HCT116 (cell line): Measurements from ENCODE around the gene FRRS1. TPM values are rescaled to one million over a fixed set of nuclear protein-coding genes. Genes with fewer than 3 reads are reported as not detected.

Experiments
- ATAC-seq: fragments of 200-7000 bp; cut with Tn5 transposase; 2 replicates; pipeline ENCODE4 v1.9.1; 2020; ENCODE audit warnings: mild to moderate bottlenecking, moderate library complexity
- BruUV-seq: library from RNA; stranded (reverse); fragments of 400-500 nt; replicated peaks from 2 replicates; lab custom pipeline; 2021; lab: Mats Ljungman, UMichigan
- CTCF ChIA-PET: fragments of 300-600 bp; sonication (Branson Sonifier 250); formaldehyde crosslinking; loops from one replicate; lab custom pipeline; 2021; ENCODE audit warnings: antibody characterized with exemption; lab: Charles Lee
- POLR2A ChIA-PET: fragments of 300-600, 350-600 bp; sonication (Branson Sonifier 250); formaldehyde crosslinking; loops from one replicate; lab custom pipeline; 2021; ENCODE audit warnings: antibody characterized with exemption; lab: Charles Lee
- RAD21 ChIA-PET, 2 experiments: fragments of 300-600 bp; sonication (Branson Sonifier 250); formaldehyde crosslinking; loops; one replicate each; lab custom pipeline; 2023; ENCODE audit warnings: low total read pairs in 2 of 2; ENCODE audit not compliant: uncharacterized antibody in 2 of 2, unreplicated experiment in 2 of 2, low non-redundant PET in 1 of 2; lab: Charles Lee
- DNase-seq: peaks from one replicate; pipeline ENCODE4 v3.0.0-alpha.2; 2010; ENCODE audit warnings: low read depth, low spot score
- H2AFZ ChIP-seq: fragments of 200-600 bp; shearing (Covaris generic), sonication (generic); 2 replicates; pipeline ENCODE4 v1.6.1; 2017; ENCODE audit warnings: low read depth, mixed run types, mixed read lengths, antibody characterized with exemption, low read length; ENCODE audit not compliant: poor library complexity, severe bottlenecking
- H3K27ac ChIP-seq: 2 replicates; pipeline ENCODE4 v1.5.1; 2012; ENCODE audit warnings: low read depth, low read length
- H3K27me3 ChIP-seq: fragments of 200-600 bp; sonication (generic); 2 replicates; pipeline ENCODE4 v1.6.1; 2016; ENCODE audit warnings: mixed run types, low read length, mixed read lengths; ENCODE audit not compliant: insufficient read depth
- H3K36me3 ChIP-seq, 2 experiments: fragments of 200-500 bp in 1 of 2; fragments of 200-600 bp in 1 of 2; sonication (Bioruptor generic) in 1 of 2; sonication (generic) in 1 of 2; 2 replicates each; pipeline versions ENCODE4 v1.5.1 to v1.6.1; 2014 to 2016; ENCODE audit warnings: low read length in 2 of 2, inconsistent platforms in 1 of 2, mixed read lengths in 1 of 2, mixed run types in 1 of 2; ENCODE audit not compliant: insufficient read depth in 2 of 2, control insufficient read depth in 1 of 2
- H3K4me1 ChIP-seq, 2 experiments: fragments of 200-600 bp in 1 of 2; sonication (generic) in 1 of 2; 2 replicates each; pipeline versions ENCODE4 v1.5.1 to v1.6.1; 2012 to 2017; ENCODE audit warnings: low read length in 2 of 2, inconsistent platforms in 1 of 2, mild to moderate bottlenecking in 1 of 2, mixed read lengths in 1 of 2, mixed run types in 1 of 2, moderate library complexity in 1 of 2; ENCODE audit not compliant: insufficient read depth in 2 of 2, control insufficient read depth in 1 of 2
- H3K4me2 ChIP-seq: fragments of 200-600 bp; sonication (generic); 2 replicates; pipeline ENCODE4 v1.6.1; 2017; ENCODE audit warnings: mixed run types, low read length, mixed read lengths
- H3K4me3 ChIP-seq, 2 experiments: fragments of 200-600 bp in 1 of 2; sonication (generic) in 1 of 2; replicated peaks in 1 of 2; 2 replicates each; pipeline ENCODE4 v1.5.1; 2011 to 2016; ENCODE audit warnings: low read length in 2 of 2, control low read depth in 1 of 2, low read depth in 1 of 2, mild to moderate bottlenecking in 1 of 2, mixed read lengths in 1 of 2, mixed run types in 1 of 2
- H3K79me2 ChIP-seq: fragments of 200-600 bp; sonication (generic); 2 replicates; pipeline ENCODE4 v1.6.1; 2017; ENCODE audit warnings: mild to moderate bottlenecking, mixed run types, low read length, moderate library complexity, mixed read lengths; ENCODE audit not compliant: insufficient read depth
- H3K9ac ChIP-seq: fragments of 200-600 bp; sonication (generic); 2 replicates; pipeline ENCODE4 v1.6.1; 2016; ENCODE audit warnings: low read length, mixed read lengths
- H3K9me2 ChIP-seq: fragments of 200-600 bp; sonication (generic), shearing (Covaris generic); 2 replicates; pipeline ENCODE4 v1.6.1; 2017; ENCODE audit warnings: mixed run types, mild to moderate bottlenecking, moderate library complexity; ENCODE audit not compliant: insufficient read depth
- H3K9me3 ChIP-seq, 2 experiments: fragments of 200-500 bp in 1 of 2; fragments of 200-600 bp in 1 of 2; sonication (Bioruptor generic) in 1 of 2; sonication (generic) in 1 of 2; 2 replicates each; pipeline ENCODE4 v1.6.1; 2014 to 2017; ENCODE audit warnings: low read length in 2 of 2, mixed read lengths in 2 of 2, inconsistent platforms in 1 of 2, low read depth in 1 of 2, mild to moderate bottlenecking in 1 of 2, mixed run types in 1 of 2, moderate library complexity in 1 of 2; ENCODE audit not compliant: control insufficient read depth in 1 of 2, insufficient read depth in 1 of 2
- H4K20me1 ChIP-seq: fragments of 200-600 bp; sonication (generic), shearing (Covaris generic); 2 replicates; pipeline ENCODE4 v1.6.1; 2017; ENCODE audit warnings: mixed run types, mild to moderate bottlenecking, moderate library complexity; ENCODE audit not compliant: insufficient read depth
- CTCF ChIP-seq, 3 experiments: fragments of 200-600 bp in 1 of 3; sonication (generic) in 1 of 3; IDR thresholded peaks in 2 of 3; conservative IDR thresholded peaks in 1 of 3; 2 replicates each; pipeline ENCODE4 v1.5.1; 2012 to 2017; ENCODE audit warnings: low read depth in 2 of 3, low read length in 2 of 3, antibody characterized with exemption in 1 of 3, borderline replicate concordance in 1 of 3, control low read depth in 1 of 3, mild to moderate bottlenecking in 1 of 3, mixed read lengths in 1 of 3, mixed run types in 1 of 3, moderate library complexity in 1 of 3; ENCODE audit not compliant: insufficient read depth in 1 of 3
- MAX ChIP-seq: IDR thresholded peaks from 2 replicates; pipeline ENCODE4 v1.6.1; 2012
- POLR2A ChIP-seq: IDR thresholded peaks from 2 replicates; pipeline ENCODE4 v1.7.0; 2011; ENCODE audit warnings: borderline replicate concordance; ENCODE audit not compliant: insufficient read depth, insufficient read length; ENCODE audit errors: extremely low read depth
- TCF7L2 ChIP-seq: IDR thresholded peaks from 2 replicates; pipeline ENCODE4 v1.7.0; 2011; ENCODE audit warnings: borderline replicate concordance, inconsistent platforms; ENCODE audit not compliant: insufficient read depth, insufficient read length; ENCODE audit errors: extremely low read depth
- YY1 ChIP-seq: IDR thresholded peaks from 2 replicates; pipeline ENCODE4 v1.6.1; 2011; ENCODE audit warnings: low read length, low read depth, moderate library complexity, mild to moderate bottlenecking; ENCODE audit not compliant: insufficient replicate concordance; ENCODE audit errors: extremely low read depth
- ZBTB33 ChIP-seq: IDR thresholded peaks from 2 replicates; pipeline ENCODE4 v1.6.1; 2011; ENCODE audit warnings: mild to moderate bottlenecking, low read length, moderate library complexity; ENCODE audit not compliant: insufficient replicate concordance; ENCODE audit errors: extremely low read depth
- intact Hi-C: fragments of 100-400 bp; cut with micrococcal nuclease; formaldehyde crosslinking; loops from 2 replicates; pipeline ENCODE4 v1.10.0; 2022
- total RNA-seq: library from RNA; stranded (reverse); gene quantifications from one replicate; pipeline ENCODE4 v1.2.1, GENCODE V29; 2021; ENCODE audit not compliant: unreplicated experiment

Gene FRRS1
- total RNA-seq, 1 experiment from 2014 or later, result 19.8 TPM

- Histone ChIP-seq H3K4me1 (no peaks in the 10 kb centered on the region), H3K4me2 (no peak overlapping the region), H3K9me2 (no peaks in the 10 kb centered on the region), H4K20me1 (no peaks in the 10 kb centered on the region), H3K9ac (no peak overlapping the region), H2AFZ (no peak overlapping the region), H3K4me3 (no peak overlapping the region), H3K79me2 (no peaks in the 10 kb centered on the region), H3K9me3 (no peaks in the 10 kb centered on the region), H3K27ac (no peak overlapping the region), H3K27me3 (no peaks in the 10 kb centered on the region; the same call in 1 of the 2 replicates), H3K36me3 (no peaks in the 10 kb centered on the region)
- no TSS peak for BruUV-seq
- intact Hi-C loops, result no loop called here
- ChIA-PET POLR2A (no interaction called here), CTCF (no interaction called here), RAD21 (no interaction called here)
- ATAC-seq (no peak), DNase-seq (no peak)
- TF ChIP-seq MAX (no peak), ZBTB33 (no peak), YY1 (no peak), TCF7L2 (no peak), CTCF (IDR thresholded peaks at IDR 0.05 in 2 of 3, conservative IDR thresholded peaks at IDR 0.05 in 1 of 3; ENCODE audit: borderline replicate concordance in 1 of 3, insufficient read depth in 1 of 3, low read depth in 2 of 3, low read length in 2 of 3) (no peak), POLR2A (no peak)
These were observed 16.0 kb upstream of the FRRS1 start for GRCh38 chr1:99782397-99782796.
